ENCODE measurements around the gene FAM171A1.
A peak's percentile ranks its signal among the peaks of the same experiment; 100 is the strongest.
"Not testable (repeated sequence)": the region's sequence is repeated elsewhere in the genome, so short reads cannot be mapped to it uniquely, and the experiment has no call there.

The FAM171A1 gene

GRCh38 chr10:15293862-15294842 is 76.9 kb downstream of the FAM171A1 start:
- DNase-seq, result peak in 28 of 56 donors; percentile 8 to 63 (median 30)

GRCh38 chr10:15290671-15291070 is 80.4 kb downstream of the FAM171A1 start:
- DNase-seq, result no peak

GRCh38 chr10:15290150-15290549 is 80.9 kb downstream of the FAM171A1 start:
- no peak for DNase-seq

GRCh38 chr10:15280974-15281373 is 90.1 kb downstream of the FAM171A1 start:
- DNase-seq, result no peak

GRCh38 chr10:15280462-15280861 is 90.6 kb downstream of the FAM171A1 start:
- DNase-seq, result no peak

- DNase-seq, result no peak
These were observed 91.9 kb downstream of the FAM171A1 start for GRCh38 chr10:15279236-15279635.

GRCh38 chr10:15278786-15279185 is 92.3 kb downstream of the FAM171A1 start:
- no peak for DNase-seq

GRCh38 chr10:15276039-15276438 is 95.0 kb downstream of the FAM171A1 start:
- not testable (repeated sequence) for DNase-seq

- DNase-seq, result not testable (repeated sequence)
These were observed 101.3 kb downstream of the FAM171A1 start for GRCh38 chr10:15269838-15270237.

GRCh38 chr10:15267496-15267895 is 103.6 kb downstream of the FAM171A1 start:
- DNase-seq, result no peak

GRCh38 chr10:15266117-15266516 is 105.0 kb downstream of the FAM171A1 start:
- DNase-seq, result no peak

- DNase-seq, result no peak
These were observed 105.5 kb downstream of the FAM171A1 start for GRCh38 chr10:15265558-15265957.

- DNase-seq, result no peak
These were observed 106.0 kb downstream of the FAM171A1 start for GRCh38 chr10:15265056-15265455.

- no peak for DNase-seq
These were observed 107.3 kb downstream of the FAM171A1 start for GRCh38 chr10:15263657-15264323.

GRCh38 chr10:15262036-15262713 is 108.9 kb downstream of the FAM171A1 start:
- DNase-seq, result peak in 13 of 56 donors; percentile 7 to 46 (median 18)

GRCh38 chr10:15259136-15259535 is 112.0 kb downstream of the FAM171A1 start:
- DNase-seq, result no peak

GRCh38 chr10:15258255-15258654 is 112.8 kb downstream of the FAM171A1 start:
- no peak for DNase-seq

GRCh38 chr10:15255961-15256360 is 115.1 kb downstream of the FAM171A1 start:
- DNase-seq, result no peak

GRCh38 chr10:15254808-15255648 is 116.1 kb downstream of the FAM171A1 start:
- DNase-seq, result peak in 45 of 56 donors; percentile 16 to 73 (median 49)

- peak in 29 of 56 donors; percentile 9 to 59 (median 30) for DNase-seq
These were observed 116.9 kb downstream of the FAM171A1 start for GRCh38 chr10:15253951-15254807.

Measured in nucleus accumbens (tissue), 56 donors.